CD8-positive, alpha-beta memory T cell (primary cell): Measurements from ENCODE around the gene GAL3ST3. TPM values are rescaled to one million over a fixed set of nuclear protein-coding genes. Genes with fewer than 3 reads are reported as not detected.

Experiments
- CTCF ChIA-PET: fragments of 350-600 bp; sonication (Branson Sonifier 250); formaldehyde crosslinking; loops from one replicate; lab custom pipeline; 2021; ENCODE audit warnings: antibody characterized with exemption; lab: Charles Lee
- POLR2A ChIA-PET: fragments of 350-600 bp; sonication (Branson Sonifier 250); formaldehyde crosslinking; loops from one replicate; lab custom pipeline; 2021; ENCODE audit warnings: antibody characterized with exemption; lab: Charles Lee
- DNase-seq, 5 donors: peaks; one replicate each; pipeline versions ENCODE4 v3.0.0 to v3.0.0-alpha.2; 2020 to 2022; ENCODE audit warnings: mixed read lengths in 1 of 5
- H3K27ac ChIP-seq: one replicate; pipeline ENCODE4 v1.7.0; 2013; ENCODE audit warnings: low read depth, mild to moderate bottlenecking, low read length, moderate library complexity
- H3K27me3 ChIP-seq: 2 replicates; pipeline ENCODE4 v1.7.0; 2013; ENCODE audit warnings: low read length, mild to moderate bottlenecking; ENCODE audit not compliant: insufficient read depth, poor library complexity, severe bottlenecking
- H3K36me3 ChIP-seq: 2 replicates; pipeline ENCODE4 v1.7.0; 2013; ENCODE audit warnings: mild to moderate bottlenecking, low read length, moderate library complexity; ENCODE audit not compliant: insufficient read depth
- H3K4me1 ChIP-seq: 2 replicates; pipeline ENCODE4 v1.7.0; 2013; ENCODE audit warnings: mild to moderate bottlenecking, low read length, moderate library complexity; ENCODE audit not compliant: insufficient read depth
- H3K4me3 ChIP-seq: 2 replicates; pipeline ENCODE4 v1.7.0; 2013; ENCODE audit warnings: mild to moderate bottlenecking, low read length
- H3K9me3 ChIP-seq: 2 replicates; pipeline ENCODE4 v1.7.0; 2013; ENCODE audit warnings: mild to moderate bottlenecking, low read length
- H3K27ac Mint-ChIP-seq, 8 donors: one replicate each; pipeline ENCODE4 v1.8.0; 2020 to 2021; ENCODE audit warnings: mixed read lengths in 8 of 8, mild to moderate bottlenecking in 6 of 8, inconsistent platforms in 3 of 8, moderate library complexity in 3 of 8
- H3K27me3 Mint-ChIP-seq, 2 donors: one replicate each; pipeline ENCODE4 v1.8.0; 2020 to 2021; ENCODE audit warnings: mixed read lengths in 2 of 2, mild to moderate bottlenecking in 1 of 2, moderate library complexity in 1 of 2
- H3K36me3 Mint-ChIP-seq, 3 donors: one replicate each; pipeline ENCODE4 v1.8.0; 2020 to 2021; ENCODE audit warnings: mixed read lengths in 3 of 3, inconsistent platforms in 1 of 3, mild to moderate bottlenecking in 1 of 3
- H3K4me1 Mint-ChIP-seq, 3 donors: one replicate each; pipeline ENCODE4 v1.8.0; 2020 to 2021; ENCODE audit warnings: mixed read lengths in 3 of 3, inconsistent platforms in 1 of 3, mild to moderate bottlenecking in 1 of 3
- H3K4me3 Mint-ChIP-seq, 7 donors: one replicate each; pipeline ENCODE4 v1.8.0; 2020 to 2021; ENCODE audit warnings: mixed read lengths in 7 of 7, mild to moderate bottlenecking in 6 of 7, moderate library complexity in 4 of 7, inconsistent platforms in 2 of 7
- H3K9me3 Mint-ChIP-seq, 5 donors: one replicate each; pipeline ENCODE4 v1.8.0; 2020 to 2022; ENCODE audit warnings: mixed read lengths in 5 of 5, mild to moderate bottlenecking in 3 of 5, moderate library complexity in 2 of 5, inconsistent platforms in 1 of 5
- polyA plus RNA-seq: library from polyadenylated mRNA; unstranded; fragments of 300-500 nt; fragmentation: Illumina TruSeq; gene quantifications from one replicate; pipeline ENCODE4 v1.2.3, GENCODE V29; 2021
- total RNA-seq, 2 experiments: library from RNA; stranded (reverse); gene quantifications; one replicate each; pipeline ENCODE4 v1.2.3, GENCODE V29; 2021

GAL3ST3 gene
- total and polyA plus RNA-seq, 3 experiments from 2014 or later = not detected

- peak overlapping the region; percentile 44 for H3K4me3 ChIP-seq
- H3K27ac ChIP-seq = peak overlapping the region; percentile 59
- CTCF ChIA-PET = interaction anchor here (0.8 to 8.1 kb wide), 21 partner anchors 9 to 210 kb away, joined by 3 to 103 read pairs (median 5); partner anchors contain the start of gene SF3B2
- Mint-ChIP-seq H3K4me1 (peaks cover 56 to 69% (median 63%) of the 10 kb centered on the region in 3 donors), H3K9me3 (no peaks in the 10 kb centered on the region), H3K27me3 (peaks cover 0 to 3% of the 10 kb centered on the region in 2 donors), H3K4me3 (peak overlapping the region; percentile 83 to 95 (median 91)), H3K36me3 (peaks cover 15 to 72% (median 30%) of the 10 kb centered on the region in 3 donors), H3K27ac (peak overlapping the region; percentile 89 to 99 (median 96))
- DNase-seq = peak in 2 of 5 donors; percentile 13 to 41
- no peaks in the 10 kb centered on the region for H3K9me3 ChIP-seq
- POLR2A ChIA-PET = interaction anchor here (0.6 to 4.8 kb wide), 7 partner anchors 11 to 755 kb away, joined by 3 to 43 read pairs (median 6); partner anchors contain the start of gene SF3B2
- no peaks in the 10 kb centered on the region for H3K27me3 ChIP-seq
- peaks cover 30% of the 10 kb centered on the region for H3K4me1 ChIP-seq
- peaks cover 40% of the 10 kb centered on the region for H3K36me3 ChIP-seq
Measured at GRCh38 chr11:66068923-66069714, 20.2 kb upstream of the GAL3ST3 start.

DNA sequence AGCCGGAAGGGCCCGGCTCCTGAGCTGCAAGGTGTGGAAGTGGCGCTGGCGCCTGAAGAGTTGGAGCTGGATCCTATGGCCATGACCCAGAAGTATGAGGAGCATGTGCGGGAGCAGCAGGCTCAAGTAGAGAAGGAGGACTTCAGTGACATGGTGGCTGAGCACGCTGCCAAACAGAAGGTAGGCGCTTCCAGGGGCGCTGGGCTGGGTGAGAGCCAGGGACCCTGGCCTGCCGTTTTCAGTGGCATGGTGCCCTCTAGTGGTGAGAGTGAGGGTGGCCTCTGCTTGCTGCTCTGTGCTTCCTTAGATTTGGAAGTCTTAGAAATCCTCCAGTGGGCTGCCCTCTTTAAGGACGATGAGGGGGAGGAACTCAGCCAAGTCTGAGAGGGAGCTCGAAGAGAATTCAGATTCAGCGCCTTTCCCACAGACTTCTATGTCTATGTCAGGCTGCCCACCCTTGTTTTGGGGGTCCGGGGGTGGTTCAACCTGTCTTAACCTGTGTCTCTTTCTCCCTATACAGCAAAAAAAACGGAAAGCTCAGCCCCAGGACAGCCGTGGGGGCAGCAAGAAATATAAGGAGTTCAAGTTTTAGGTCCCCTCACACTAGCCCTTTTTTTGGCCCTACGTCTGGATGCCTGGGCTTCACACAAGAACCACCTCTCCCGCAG lies 19.3 kb upstream of the GAL3ST3 start:
- no peaks in the 10 kb centered on the region for H3K9me3 ChIP-seq
- peaks cover 52 to 70% (median 62%) of the 10 kb centered on the region in 3 donors for H3K4me1 Mint-ChIP-seq
- peaks cover 0 to 3% of the 10 kb centered on the region in 2 donors for H3K27me3 Mint-ChIP-seq
- CTCF ChIA-PET = interaction anchor here (0.7 to 8.1 kb wide), 28 partner anchors 9 to 209 kb away, joined by 3 to 103 read pairs (median 4); partner anchors contain the start of gene SF3B2
- H3K27me3 ChIP-seq = no peaks in the 10 kb centered on the region
- H3K4me3 ChIP-seq = no peak overlapping the region
- peak overlapping the region; percentile 43 to 92 (median 78) for H3K4me3 Mint-ChIP-seq
- DNase-seq = peak; percentile 65 to 82 (median 71)
- POLR2A ChIA-PET = interaction anchor here (0.6 to 4.8 kb wide), 5 partner anchors 12 to 755 kb away, joined by 3 to 43 read pairs (median 6); no protein-coding TSS in a partner anchor
- peaks cover 27% of the 10 kb centered on the region for H3K4me1 ChIP-seq
- H3K36me3 Mint-ChIP-seq = peaks cover 22 to 78% (median 36%) of the 10 kb centered on the region in 3 donors
- H3K36me3 ChIP-seq = peaks cover 47% of the 10 kb centered on the region
- no peaks in the 10 kb centered on the region for H3K9me3 Mint-ChIP-seq
- H3K27ac Mint-ChIP-seq = peak overlapping the region; percentile 89 to 99 (median 96)
- H3K27ac ChIP-seq = no peak overlapping the region

DNA sequence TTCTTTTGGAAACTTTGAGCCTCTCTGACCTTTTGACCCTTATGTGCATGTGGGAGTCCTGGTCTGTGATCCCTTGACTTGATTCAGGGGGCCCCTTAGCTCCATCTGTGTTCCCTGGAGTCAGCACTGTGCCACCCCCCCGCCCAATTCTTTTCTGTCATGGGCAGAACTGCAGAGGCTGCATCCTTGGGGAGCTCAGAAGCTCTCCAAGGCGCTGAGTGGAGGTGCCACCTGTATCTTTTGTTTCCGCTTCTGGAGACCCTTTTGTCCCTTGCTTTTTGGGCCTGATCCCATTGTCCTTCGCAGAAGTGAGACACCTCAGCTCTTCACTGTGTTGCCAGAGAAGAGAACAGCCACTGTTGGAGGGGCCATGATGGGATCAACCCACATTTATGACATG lies 18.7 kb upstream of the GAL3ST3 start:
- Mint-ChIP-seq H3K27ac (peak overlapping the region in 5 of 8 donors; percentile 29 to 97 (median 96)), H3K4me3 (peak overlapping the region in 1 of 7 donors; percentile 75), H3K4me1 (peaks cover 50 to 66% (median 62%) of the 10 kb centered on the region in 3 donors), H3K27me3 (peaks cover 0 to 3% of the 10 kb centered on the region in 2 donors), H3K36me3 (peaks cover 29 to 79% (median 38%) of the 10 kb centered on the region in 3 donors), H3K9me3 (no peaks in the 10 kb centered on the region)
- no peak for DNase-seq
- Histone ChIP-seq H3K36me3 (peaks cover 53% of the 10 kb centered on the region), H3K27ac (no peak overlapping the region), H3K4me1 (peaks cover 20% of the 10 kb centered on the region), H3K27me3 (no peaks in the 10 kb centered on the region), H3K4me3 (no peak overlapping the region), H3K9me3 (no peaks in the 10 kb centered on the region)
- CTCF ChIA-PET = interaction anchor here (0.7 to 8.1 kb wide), 19 partner anchors 8 to 193 kb away, joined by 3 to 103 read pairs (median 6); partner anchors contain the start of gene SF3B2
- POLR2A ChIA-PET = interaction anchor here (0.7 to 4.8 kb wide), 3 partner anchors 13 to 66 kb away, joined by 3 to 43 read pairs (median 3); partner anchors contain the start of gene SF3B2

GRCh38 chr11:66066751-66067150 lies 17.8 kb upstream of the GAL3ST3 start:
- peak overlapping the region in 2 of 7 donors; percentile 54 to 74 for H3K4me3 Mint-ChIP-seq
- no peaks in the 10 kb centered on the region for H3K9me3 Mint-ChIP-seq
- peak overlapping the region in 7 of 8 donors; percentile 19 to 97 (median 68) for H3K27ac Mint-ChIP-seq
- DNase-seq = no peak
- no peak overlapping the region for H3K27ac ChIP-seq
- H3K36me3 Mint-ChIP-seq = peaks cover 29 to 78% (median 36%) of the 10 kb centered on the region in 3 donors
- no peaks in the 10 kb centered on the region for H3K27me3 ChIP-seq
- peaks cover 14% of the 10 kb centered on the region for H3K4me1 ChIP-seq
- H3K27me3 Mint-ChIP-seq = peaks cover 0 to 3% of the 10 kb centered on the region in 2 donors
- peaks cover 42 to 57% (median 55%) of the 10 kb centered on the region in 3 donors for H3K4me1 Mint-ChIP-seq
- ChIA-PET CTCF (interaction anchor here (1.3 to 8.1 kb wide), 7 partner anchors 15 to 68 kb away, joined by 3 to 103 read pairs (median 37); no protein-coding TSS in a partner anchor), POLR2A (no interaction called here)
- no peak overlapping the region for H3K4me3 ChIP-seq
- no peaks in the 10 kb centered on the region for H3K9me3 ChIP-seq
- H3K36me3 ChIP-seq = peaks cover 56% of the 10 kb centered on the region

- no peak overlapping the region for H3K4me3 Mint-ChIP-seq
- no peak overlapping the region for H3K4me3 ChIP-seq
- POLR2A ChIA-PET = no interaction called here
- H3K36me3 ChIP-seq = peaks cover 78% of the 10 kb centered on the region
- no peaks in the 10 kb centered on the region for H3K9me3 Mint-ChIP-seq
- no peaks in the 10 kb centered on the region for H3K9me3 ChIP-seq
- H3K4me1 ChIP-seq = peaks cover 13% of the 10 kb centered on the region
- H3K36me3 Mint-ChIP-seq = peaks cover 42 to 94% (median 49%) of the 10 kb centered on the region in 3 donors
- no peaks in the 10 kb centered on the region for H3K27me3 Mint-ChIP-seq
- H3K4me1 Mint-ChIP-seq = peaks cover 34 to 62% (median 57%) of the 10 kb centered on the region in 3 donors
- peak overlapping the region in 5 of 8 donors; percentile 10 to 73 (median 21) for H3K27ac Mint-ChIP-seq
- CTCF ChIA-PET = no interaction called here
- H3K27me3 ChIP-seq = no peaks in the 10 kb centered on the region
- no peak overlapping the region for H3K27ac ChIP-seq
- no peak for DNase-seq
Measured at GRCh38 chr11:66064571-66064970, 15.6 kb upstream of the GAL3ST3 start.

- H3K27me3 Mint-ChIP-seq = no peaks in the 10 kb centered on the region
- H3K4me1 ChIP-seq = peaks cover 6% of the 10 kb centered on the region
- H3K4me3 Mint-ChIP-seq = no peak overlapping the region
- H3K27ac Mint-ChIP-seq = peak overlapping the region in 6 of 8 donors; percentile 10 to 82 (median 39)
- H3K9me3 Mint-ChIP-seq = no peaks in the 10 kb centered on the region
- H3K4me1 Mint-ChIP-seq = peaks cover 29 to 55% (median 50%) of the 10 kb centered on the region in 3 donors
- no peak overlapping the region for H3K27ac ChIP-seq
- no peaks in the 10 kb centered on the region for H3K27me3 ChIP-seq
- no peaks in the 10 kb centered on the region for H3K9me3 ChIP-seq
- H3K4me3 ChIP-seq = no peak overlapping the region
- CTCF ChIA-PET = interaction anchor here (1.3 to 2.5 kb wide), 2 partner anchors 19 to 54 kb away, joined by 3 to 10 read pairs; no protein-coding TSS in a partner anchor
- DNase-seq = no peak
- POLR2A ChIA-PET = no interaction called here
- peaks cover 44 to 94% (median 52%) of the 10 kb centered on the region in 3 donors for H3K36me3 Mint-ChIP-seq
- H3K36me3 ChIP-seq = peaks cover 82% of the 10 kb centered on the region
Measured at GRCh38 chr11:66063900-66064299, 14.9 kb upstream of the GAL3ST3 start.

DNA sequence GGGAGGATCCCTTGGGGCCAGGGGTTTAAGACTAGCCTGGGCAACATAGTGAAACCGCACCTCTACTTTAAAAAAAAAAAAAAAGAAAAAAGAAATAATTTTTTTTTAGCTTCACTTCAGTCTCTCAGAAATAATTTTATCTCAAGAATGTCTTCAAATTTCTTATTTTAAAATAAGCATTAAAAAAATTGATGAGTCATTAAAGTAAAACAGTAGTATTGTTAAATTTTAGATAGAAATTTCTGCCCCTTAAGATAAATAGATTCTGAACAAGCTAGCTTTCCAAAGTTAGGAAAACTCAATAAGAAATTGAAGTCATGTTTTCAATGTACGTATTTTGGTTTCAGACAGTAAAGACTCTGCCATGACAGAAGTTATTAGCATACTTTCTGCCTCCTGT lies 13.4 kb upstream of the GAL3ST3 start:
- no peak overlapping the region for H3K4me3 ChIP-seq
- H3K36me3 Mint-ChIP-seq = peaks cover 50 to 92% (median 51%) of the 10 kb centered on the region in 3 donors
- CTCF ChIA-PET = interaction anchor here (1.0 to 2.5 kb wide), 5 partner anchors 11 to 73 kb away, joined by 3 to 10 read pairs (median 4); partner anchors contain the start of gene SF3B2
- no peaks in the 10 kb centered on the region for H3K27me3 Mint-ChIP-seq
- H3K27ac Mint-ChIP-seq = peak overlapping the region in 1 of 8 donors; percentile 43
- peaks cover 21 to 43% (median 37%) of the 10 kb centered on the region in 3 donors for H3K4me1 Mint-ChIP-seq
- no peak overlapping the region for H3K27ac ChIP-seq
- H3K9me3 Mint-ChIP-seq = no peaks in the 10 kb centered on the region
- H3K36me3 ChIP-seq = peaks cover 82% of the 10 kb centered on the region
- H3K4me1 ChIP-seq = no peaks in the 10 kb centered on the region
- no peak for DNase-seq
- POLR2A ChIA-PET = no interaction called here
- no peaks in the 10 kb centered on the region for H3K9me3 ChIP-seq
- H3K4me3 Mint-ChIP-seq = no peak overlapping the region
- no peaks in the 10 kb centered on the region for H3K27me3 ChIP-seq
